Measurements from ENCODE around the gene KIDINS220. TPM values are rescaled to one million over a fixed set of nuclear protein-coding genes. Genes with fewer than 3 reads are reported as not detected.

The KIDINS220 gene
- total RNA-seq, 1 donor from 2014 or later, result 59.9 TPM

DNA sequence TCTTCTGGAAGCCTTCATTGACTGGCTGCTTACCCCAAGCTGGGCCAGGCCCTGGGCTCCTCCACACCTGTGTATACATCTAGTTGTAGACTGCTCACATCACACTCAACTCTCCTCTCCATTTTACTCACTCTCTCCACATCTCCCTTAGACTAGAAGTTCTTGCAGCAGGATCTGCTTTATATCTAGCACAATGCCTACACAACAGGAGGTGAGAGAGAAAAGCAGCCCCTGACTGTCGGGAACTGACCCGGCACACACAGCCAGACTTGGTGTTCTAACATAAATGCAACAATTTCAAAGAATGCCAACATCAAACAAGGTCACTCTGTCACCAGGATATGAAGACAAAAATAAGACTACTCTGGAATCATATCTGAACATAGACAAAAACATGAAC, 5.9 kb downstream of the KIDINS220 start:
- no peak for DNase-seq (ENCODE audit: low spot score)
- Mint-ChIP-seq H3K36me3 (ENCODE audit: low read depth, unreplicated experiment) (no peaks in the 10 kb centered on the region), H3K27ac (ENCODE audit: unreplicated experiment) (no peak overlapping the region), H3K4me3 (ENCODE audit: unreplicated experiment) (no peak overlapping the region), H3K9me3 (ENCODE audit: unreplicated experiment) (no peaks in the 10 kb centered on the region), H3K4me1 (ENCODE audit: unreplicated experiment) (peaks cover 12% of the 10 kb centered on the region), H3K27me3 (ENCODE audit: unreplicated experiment) (peaks cover 1% of the 10 kb centered on the region)
- TF ChIP-seq CTCF (IDR thresholded peaks at IDR 0.05; ENCODE audit: unreplicated experiment), result no peak

DNA sequence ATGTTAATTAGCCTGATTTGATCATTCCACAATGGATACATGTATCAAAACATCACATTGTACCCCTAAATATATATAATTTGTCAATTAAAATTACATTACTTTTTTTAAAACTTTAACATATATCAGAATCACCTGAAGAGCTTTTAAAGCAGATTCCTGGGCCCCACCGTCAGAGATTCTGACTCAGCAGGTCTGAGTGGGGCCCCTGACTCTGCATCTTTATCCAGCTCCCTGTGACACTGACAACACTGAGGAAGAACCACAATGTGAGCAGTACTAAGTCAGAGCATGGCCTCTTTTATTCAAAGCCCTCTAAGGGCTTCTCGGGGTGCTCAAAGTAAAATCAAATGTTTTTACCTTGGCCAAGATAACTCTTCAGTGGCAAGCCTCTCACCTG, 9.7 kb downstream of the KIDINS220 start:
- Mint-ChIP-seq H3K4me3 (ENCODE audit: unreplicated experiment) (no peak overlapping the region), H3K36me3 (ENCODE audit: low read depth, unreplicated experiment) (peaks cover 3% of the 10 kb centered on the region), H3K9me3 (ENCODE audit: unreplicated experiment) (no peaks in the 10 kb centered on the region), H3K27me3 (ENCODE audit: unreplicated experiment) (peaks cover 1% of the 10 kb centered on the region), H3K27ac (ENCODE audit: unreplicated experiment) (no peak overlapping the region), H3K4me1 (ENCODE audit: unreplicated experiment) (peaks cover 3% of the 10 kb centered on the region)
- DNase-seq (ENCODE audit: low spot score), result no peak
- TF ChIP-seq CTCF (IDR thresholded peaks at IDR 0.05; ENCODE audit: unreplicated experiment), result no peak

- Mint-ChIP-seq H3K27ac (ENCODE audit: unreplicated experiment) (no peak overlapping the region), H3K36me3 (ENCODE audit: low read depth, unreplicated experiment) (peaks cover 3% of the 10 kb centered on the region)
Measured at GRCh38 chr2:8822218-8822617, 15.2 kb downstream of the KIDINS220 start.

DNA sequence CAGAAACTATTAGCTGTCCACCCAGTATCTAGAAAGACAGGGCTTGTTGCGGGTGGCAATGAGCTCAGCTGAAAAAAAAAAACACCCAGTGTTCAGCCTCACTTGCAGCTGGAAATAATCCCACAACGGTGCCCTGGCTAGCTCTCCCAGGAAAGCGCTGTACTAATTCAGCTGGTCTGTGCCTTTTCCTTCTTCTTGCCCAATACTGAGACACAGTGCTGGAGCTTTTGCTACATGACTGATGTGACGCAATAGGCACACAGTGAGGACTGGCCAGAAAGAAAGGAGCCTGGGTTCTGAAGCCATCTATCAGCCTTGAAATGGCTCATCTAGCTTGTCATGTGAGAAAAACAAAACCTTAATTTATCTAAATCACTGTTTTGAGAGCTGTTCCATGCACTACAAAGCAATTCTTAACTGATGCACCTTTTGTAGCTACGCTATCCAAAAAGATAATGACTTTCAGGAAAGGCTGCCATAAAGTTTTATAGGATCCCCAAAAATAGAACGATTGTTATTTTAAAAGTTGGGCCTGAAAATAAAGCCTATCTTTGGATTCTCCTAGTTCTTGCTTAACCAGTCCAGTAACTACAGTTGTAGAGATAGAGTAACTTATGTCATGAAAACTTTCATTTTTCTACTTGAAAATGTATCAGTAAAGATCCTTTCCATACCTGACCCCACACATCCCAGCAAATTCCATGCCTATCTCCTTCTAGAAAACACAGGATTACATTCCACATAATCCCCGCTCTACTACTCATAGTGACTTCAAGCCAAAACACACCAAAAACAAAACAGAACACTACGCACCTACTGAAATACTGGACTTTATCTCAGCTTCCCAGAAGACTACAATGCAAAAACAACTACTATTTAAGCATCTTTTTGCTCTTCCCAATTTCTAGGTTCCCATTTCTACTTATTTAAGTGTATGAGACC, 15.9 kb downstream of the KIDINS220 start:
- no peaks in the 10 kb centered on the region for H3K4me1 Mint-ChIP-seq (ENCODE audit: unreplicated experiment)
- no peaks in the 10 kb centered on the region for H3K9me3 Mint-ChIP-seq (ENCODE audit: unreplicated experiment)
- no peaks in the 10 kb centered on the region for H3K27me3 Mint-ChIP-seq (ENCODE audit: unreplicated experiment)
- H3K4me3 Mint-ChIP-seq (ENCODE audit: unreplicated experiment), result no peak overlapping the region
- no peak for TF ChIP-seq CTCF (IDR thresholded peaks at IDR 0.05; ENCODE audit: unreplicated experiment)
- peaks cover 3% of the 10 kb centered on the region for H3K36me3 Mint-ChIP-seq (ENCODE audit: low read depth, unreplicated experiment)
- no peak overlapping the region for H3K27ac Mint-ChIP-seq (ENCODE audit: unreplicated experiment)
- no peak for DNase-seq (ENCODE audit: low spot score)

More at GRCh38 chr2:8822218-8822617, 15.2 kb downstream of the KIDINS220 start:
- DNase-seq (ENCODE audit: low spot score), result no peak
- Mint-ChIP-seq H3K27me3 (ENCODE audit: unreplicated experiment) (no peaks in the 10 kb centered on the region), H3K9me3 (ENCODE audit: unreplicated experiment) (no peaks in the 10 kb centered on the region), H3K4me3 (ENCODE audit: unreplicated experiment) (no peak overlapping the region), H3K4me1 (ENCODE audit: unreplicated experiment) (no peaks in the 10 kb centered on the region)
- TF ChIP-seq CTCF (IDR thresholded peaks at IDR 0.05; ENCODE audit: unreplicated experiment), result no peak

DNA sequence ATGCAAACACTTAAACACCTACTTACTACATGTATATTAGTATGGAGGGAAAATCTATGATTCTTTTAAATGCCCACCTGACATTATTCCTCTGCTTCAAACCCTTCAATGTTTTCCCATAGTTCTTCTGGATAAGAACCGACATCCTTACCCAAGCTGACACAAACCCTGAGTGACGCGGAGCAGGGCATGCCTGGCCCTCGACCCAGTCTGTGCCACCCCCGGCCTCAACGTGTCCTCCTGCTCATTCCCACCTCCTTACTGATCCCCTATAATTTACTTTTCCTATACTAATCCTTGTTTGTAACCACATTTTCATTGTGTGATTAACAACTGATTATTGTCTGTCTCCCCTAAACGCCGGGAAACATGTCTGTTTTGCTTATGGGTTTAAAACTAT, 17.5 kb downstream of the KIDINS220 start:
- H3K9me3 Mint-ChIP-seq (ENCODE audit: unreplicated experiment), result no peaks in the 10 kb centered on the region
- no peak for TF ChIP-seq CTCF (IDR thresholded peaks at IDR 0.05; ENCODE audit: unreplicated experiment)
- no peak overlapping the region for H3K27ac Mint-ChIP-seq (ENCODE audit: unreplicated experiment)
- DNase-seq (ENCODE audit: low spot score), result no peak
- peaks cover 3% of the 10 kb centered on the region for H3K36me3 Mint-ChIP-seq (ENCODE audit: low read depth, unreplicated experiment)
- H3K4me1 Mint-ChIP-seq (ENCODE audit: unreplicated experiment), result no peaks in the 10 kb centered on the region
- no peaks in the 10 kb centered on the region for H3K27me3 Mint-ChIP-seq (ENCODE audit: unreplicated experiment)
- no peak overlapping the region for H3K4me3 Mint-ChIP-seq (ENCODE audit: unreplicated experiment)
